Erythroblast (primary cell): ENCODE measurements around the gene CSNK1G2.

Experiments used
- GATA1 ChIP-seq: IDR thresholded peaks from 2 replicates; pipeline ENCODE4 v1.6.1; 2011; ENCODE audit warnings: low read depth, mild to moderate bottlenecking, control low read depth, low read length, moderate library complexity
- POLR2A ChIP-seq: IDR thresholded peaks from 2 replicates; pipeline ENCODE4 v1.6.1; 2011; ENCODE audit warnings: mild to moderate bottlenecking, low read length

- TF ChIP-seq POLR2A (no peak), GATA1 (no peak)
Measured at GRCh38 chr19:1970806-1971502, 30.0 kb downstream of the CSNK1G2 start.
